Spleen (tissue), 7 donors: ENCODE results near the gene HIVEP3.

Experiments used
- POLR2A ChIP-seq, 3 donors: fragments of 450-650 bp; IDR thresholded peaks; one replicate each; pipeline ENCODE4 v1.5.1; 2017; ENCODE audit warnings: antibody characterized with exemption in 3 of 3, mild to moderate bottlenecking in 1 of 3
- POLR2AphosphoS5 ChIP-seq, 3 donors: sonication (generic); formaldehyde crosslinking; IDR thresholded peaks; one replicate each; pipeline ENCODE4 v1.5.1; 2017; ENCODE audit warnings: antibody characterized with exemption in 3 of 3
- TF ChIP-seq, protein P1 (sequence below), 11 experiments: fragments of 200-600 bp in 7 of 11; fragments of 450-650 bp in 4 of 11; sonication (generic) in 4 of 11; IDR thresholded peaks in 8 of 11; conservative IDR thresholded peaks in 3 of 11; 1 replicate in 7 of 11; 2 replicates in 4 of 11; pipeline versions ENCODE4 v1.4.0 to v1.8.0; 2016 to 2021; ENCODE audit warnings: antibody characterized with exemption in 11 of 11, inconsistent platforms in 4 of 11, mild to moderate bottlenecking in 1 of 11
- donor health status: DM: no; HTN: no; CAD: no; lungs with moderate emphysema.
- donor health status: DM: no; HTN: no; CAD: no.
- donor health status: DM: no; HTN: no; CAD: no.

DNA sequence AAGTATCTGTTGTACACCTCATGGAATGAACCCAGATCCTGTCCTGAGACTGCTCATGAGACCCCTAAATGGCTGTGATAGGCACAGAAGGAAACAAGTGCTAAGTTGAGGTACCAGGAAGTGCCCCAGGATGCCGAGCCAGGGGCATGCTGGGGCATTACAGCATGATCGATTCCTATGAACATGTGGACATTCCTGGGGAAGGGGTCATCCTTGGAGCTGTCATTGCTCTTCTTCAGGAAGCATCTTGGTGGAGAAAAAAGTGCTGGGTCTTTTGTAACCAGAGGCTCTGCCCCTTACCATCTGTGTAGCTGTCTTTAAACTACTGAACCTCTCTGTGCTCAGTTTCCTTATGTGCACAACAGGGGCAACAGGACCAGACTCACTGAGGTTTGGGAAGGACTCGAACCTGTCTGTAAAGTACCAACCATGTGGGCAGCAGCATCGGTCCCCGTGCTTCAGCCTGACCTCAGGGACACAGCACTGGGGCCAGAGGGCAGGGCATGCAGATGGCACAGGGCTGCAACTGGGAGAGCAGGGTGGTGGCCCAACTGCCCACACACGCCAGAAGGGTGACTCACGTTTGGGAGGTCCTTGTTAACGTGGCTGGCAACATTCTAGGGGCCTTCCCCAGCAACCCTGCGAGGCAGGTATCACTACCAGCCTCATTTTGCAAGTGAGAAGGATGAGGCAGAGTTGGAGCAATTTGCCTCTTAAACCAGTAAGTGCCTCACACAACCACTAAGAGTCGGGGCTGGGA lies 291.9 kb downstream of the HIVEP3 start:
- TF ChIP-seq, protein P1, sequence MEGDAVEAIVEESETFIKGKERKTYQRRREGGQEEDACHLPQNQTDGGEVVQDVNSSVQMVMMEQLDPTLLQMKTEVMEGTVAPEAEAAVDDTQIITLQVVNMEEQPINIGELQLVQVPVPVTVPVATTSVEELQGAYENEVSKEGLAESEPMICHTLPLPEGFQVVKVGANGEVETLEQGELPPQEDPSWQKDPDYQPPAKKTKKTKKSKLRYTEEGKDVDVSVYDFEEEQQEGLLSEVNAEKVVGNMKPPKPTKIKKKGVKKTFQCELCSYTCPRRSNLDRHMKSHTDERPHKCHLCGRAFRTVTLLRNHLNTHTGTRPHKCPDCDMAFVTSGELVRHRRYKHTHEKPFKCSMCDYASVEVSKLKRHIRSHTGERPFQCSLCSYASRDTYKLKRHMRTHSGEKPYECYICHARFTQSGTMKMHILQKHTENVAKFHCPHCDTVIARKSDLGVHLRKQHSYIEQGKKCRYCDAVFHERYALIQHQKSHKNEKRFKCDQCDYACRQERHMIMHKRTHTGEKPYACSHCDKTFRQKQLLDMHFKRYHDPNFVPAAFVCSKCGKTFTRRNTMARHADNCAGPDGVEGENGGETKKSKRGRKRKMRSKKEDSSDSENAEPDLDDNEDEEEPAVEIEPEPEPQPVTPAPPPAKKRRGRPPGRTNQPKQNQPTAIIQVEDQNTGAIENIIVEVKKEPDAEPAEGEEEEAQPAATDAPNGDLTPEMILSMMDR (IDR thresholded peaks at IDR 0.05 in 8 of 11, conservative IDR thresholded peaks at IDR 0.05 in 3 of 11), result no peak
- no peak for TF ChIP-seq POLR2A (IDR thresholded peaks at IDR 0.05)
- TF ChIP-seq POLR2AphosphoS5 (IDR thresholded peaks at IDR 0.05), result no peak
